K562 (cell line): ENCODE results near the gene WDR90. TPM values are rescaled to one million over a fixed set of nuclear protein-coding genes. Genes with fewer than 3 reads are reported as not detected.

Experiments
- ATF2 ChIP-seq: sonication (generic); formaldehyde crosslinking; IDR thresholded peaks from 2 replicates; pipeline ENCODE4 v1.8.1; 2022; ENCODE audit warnings: missing genetic modification reagents
- BCOR ChIP-seq: fragments of 450-650 bp; IDR thresholded peaks from 2 replicates; pipeline ENCODE4 v1.6.1; 2016
- NFE2L1 ChIP-seq: fragments of 450-650 bp; IDR thresholded peaks from 2 replicates; pipeline ENCODE4 v1.6.1; 2016; ENCODE audit warnings: missing genetic modification characterization, low read depth, mild to moderate bottlenecking, missing compliant biosample characterization, moderate library complexity, borderline replicate concordance
- NFIC ChIP-seq: fragments of 450-650 bp; IDR thresholded peaks from 2 replicates; pipeline ENCODE4 v1.6.1; 2017; ENCODE audit warnings: mild to moderate bottlenecking, inconsistent platforms
- PML ChIP-seq: IDR thresholded peaks from 2 replicates; pipeline ENCODE4 v1.6.1; 2012; ENCODE audit warnings: low read length, inconsistent platforms
- POLR3G ChIP-seq: IDR thresholded peaks from 2 replicates; pipeline ENCODE4 v1.6.1; 2011; ENCODE audit not compliant: insufficient read length, insufficient replicate concordance; ENCODE audit errors: extremely low read depth
- POU5F1 ChIP-seq: fragments of 150-350 bp; IDR thresholded peaks from 2 replicates; pipeline ENCODE4 v1.6.1; 2014; ENCODE audit warnings: borderline replicate concordance, low read length, low read depth, mild to moderate bottlenecking; ENCODE audit not compliant: partially characterized antibody
- PTTG1 ChIP-seq: fragments of 450-650 bp; IDR thresholded peaks from 2 replicates; pipeline ENCODE4 v1.6.1; 2016; ENCODE audit warnings: low read depth, mild to moderate bottlenecking, missing genetic modification characterization, missing compliant biosample characterization
- SIN3A ChIP-seq, 2 experiments: fragments of 150-350 bp in 1 of 2; IDR thresholded peaks; 2 replicates each; pipeline ENCODE4 v1.6.1; 2011 to 2016; ENCODE audit warnings: borderline replicate concordance in 2 of 2, low read depth in 2 of 2, low read length in 2 of 2, mild to moderate bottlenecking in 2 of 2, moderate library complexity in 2 of 2; ENCODE audit not compliant: control insufficient read depth in 1 of 2
- SMARCA5 ChIP-seq: fragments of 450-650 bp; IDR thresholded peaks from 2 replicates; pipeline ENCODE4 v1.6.1; 2016
- TAL1 ChIP-seq: fragments of 450-650 bp; IDR thresholded peaks from 2 replicates; pipeline ENCODE4 v1.6.1; 2016; ENCODE audit warnings: mild to moderate bottlenecking
- ZNF830 ChIP-seq: fragments of 250-450 bp; sonication (Bioruptor Pico); IDR thresholded peaks from 2 replicates; pipeline ENCODE4 v1.5.0; 2021; ENCODE audit warnings: mild to moderate bottlenecking
- polyA plus RNA-seq, 8 experiments: library from polyadenylated mRNA; depleted of rRNA in 4 of 8; stranded (reverse) in 5 of 8; unstranded in 3 of 8; fragments of >200 nt; fragmentation: Nextera tagmentation in 2 of 8; fragmentation: Illumina TruSeq in 1 of 8; extraction: Ambion mirVana in 2 of 8; extraction: Trizol in 1 of 8; gene quantifications; 2 replicates each; pipeline versions ENCODE4 v1.2.1 to v1.2.3, GENCODE V29; 2011 to 2014; ENCODE audit warnings: inconsistent platforms in 1 of 8, missing spikeins in 1 of 8
- total RNA-seq, 7 experiments: library from RNA; depleted of rRNA in 6 of 7; stranded (reverse); fragments of >200 nt in 6 of 7; fragmentation: Illumina TruSeq in 2 of 7; extraction: Trizol in 2 of 7; gene quantifications; 2 replicates each; pipeline versions ENCODE4 v1.2.1 to v1.2.3, GENCODE V29; 2011 to 2021; ENCODE audit warnings: low replicate concordance in 1 of 7
- TF ChIP-seq, protein P1 (sequence below): IDR thresholded peaks from 2 replicates; pipeline ENCODE4 v1.6.1; 2011; ENCODE audit warnings: borderline replicate concordance, low read depth, mild to moderate bottlenecking, moderate library complexity, low read length; ENCODE audit not compliant: insufficient read depth, poor library complexity, severe bottlenecking
- TF ChIP-seq, protein P2 (sequence below): fragments of 250-450 bp; sonication (Bioruptor Pico); IDR thresholded peaks from 2 replicates; pipeline ENCODE4 v1.4.0; 2020; ENCODE audit warnings: mild to moderate bottlenecking, moderate library complexity
- TF ChIP-seq, protein P3 (sequence below): fragments of 250-450 bp; sonication (Bioruptor Pico); IDR thresholded peaks from 2 replicates; pipeline ENCODE4 v1.6.1; 2021; ENCODE audit warnings: mild to moderate bottlenecking
- TF ChIP-seq, protein P4 (sequence below): fragments of 150-350 bp; IDR thresholded peaks from 2 replicates; pipeline ENCODE4 v1.6.1; 2014; ENCODE audit warnings: low read depth, mild to moderate bottlenecking, low read length, borderline replicate concordance

Gene WDR90
- total and polyA plus RNA-seq, 9 of the 15 experiments (the other 6 are each of a cell fraction or from before 2014, with no cell fraction given) = 0.44 to 12.6 (median 3.3) TPM

DNA sequence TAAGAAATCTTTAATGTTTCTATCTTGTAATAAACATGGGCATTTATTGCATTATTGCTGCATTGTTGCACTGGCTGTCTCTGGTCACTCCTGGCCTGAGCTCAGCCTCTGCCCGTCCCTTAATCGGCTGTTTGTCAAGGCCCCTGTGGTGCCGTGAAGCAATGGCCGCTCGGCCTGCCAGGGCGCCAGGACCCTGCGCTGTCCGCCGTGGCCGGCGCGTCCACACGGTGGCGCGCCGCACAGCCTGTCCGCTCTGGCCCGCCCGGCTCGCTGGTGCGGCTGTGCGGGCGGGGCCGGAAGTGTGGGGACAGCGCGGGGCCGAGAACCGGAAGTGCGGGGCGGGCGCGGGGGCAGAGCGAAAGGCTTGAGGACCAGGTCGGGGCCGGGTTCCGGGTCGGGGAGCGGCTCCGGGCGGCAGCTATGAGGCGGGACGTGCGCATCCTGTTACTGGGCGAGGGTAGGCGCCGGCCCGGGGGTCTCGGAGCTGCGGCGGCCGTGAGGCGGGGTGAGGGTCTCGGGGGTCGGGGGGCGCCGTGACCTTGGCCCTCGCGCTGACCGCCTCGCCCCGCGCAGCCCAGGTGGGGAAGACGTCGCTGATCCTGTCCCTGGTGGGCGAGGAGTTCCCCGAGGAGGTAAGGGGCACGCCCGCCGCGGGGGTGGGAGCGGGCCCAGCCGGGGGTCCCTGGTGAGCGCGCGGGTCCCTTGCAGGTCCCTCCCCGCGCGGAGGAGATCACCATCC, 18.8 kb downstream of the WDR90 start, which contains the start of gene RHOT2 (continued):
- TF ChIP-seq NFIC (peak; percentile 37; the same call in 1 of the 2 replicates), NFE2L1 (tag) (no peak), ATF2 (no peak), PML (peak; percentile 18; the same call in 1 of the 2 replicates), SMARCA5 (no peak), BCOR (no peak), POU5F1 (no peak), POLR3G (no peak), SIN3A (IDR thresholded peaks at IDR 0.05; ENCODE audit: borderline replicate concordance in 2 of 2, control insufficient read depth in 1 of 2, low read depth in 2 of 2, low read length in 2 of 2) (peak; percentile 52 to 83; a peak in 2 of 4 replicates), TAL1 (no peak), ZNF830 (CRISPR knock-in tag) (no peak), PTTG1 (tag) (no peak)
- TF ChIP-seq, protein P1, sequence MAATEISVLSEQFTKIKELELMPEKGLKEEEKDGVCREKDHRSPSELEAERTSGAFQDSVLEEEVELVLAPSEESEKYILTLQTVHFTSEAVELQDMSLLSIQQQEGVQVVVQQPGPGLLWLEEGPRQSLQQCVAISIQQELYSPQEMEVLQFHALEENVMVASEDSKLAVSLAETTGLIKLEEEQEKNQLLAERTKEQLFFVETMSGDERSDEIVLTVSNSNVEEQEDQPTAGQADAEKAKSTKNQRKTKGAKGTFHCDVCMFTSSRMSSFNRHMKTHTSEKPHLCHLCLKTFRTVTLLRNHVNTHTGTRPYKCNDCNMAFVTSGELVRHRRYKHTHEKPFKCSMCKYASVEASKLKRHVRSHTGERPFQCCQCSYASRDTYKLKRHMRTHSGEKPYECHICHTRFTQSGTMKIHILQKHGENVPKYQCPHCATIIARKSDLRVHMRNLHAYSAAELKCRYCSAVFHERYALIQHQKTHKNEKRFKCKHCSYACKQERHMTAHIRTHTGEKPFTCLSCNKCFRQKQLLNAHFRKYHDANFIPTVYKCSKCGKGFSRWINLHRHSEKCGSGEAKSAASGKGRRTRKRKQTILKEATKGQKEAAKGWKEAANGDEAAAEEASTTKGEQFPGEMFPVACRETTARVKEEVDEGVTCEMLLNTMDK = peak; percentile 99
- TF ChIP-seq, protein P2, sequence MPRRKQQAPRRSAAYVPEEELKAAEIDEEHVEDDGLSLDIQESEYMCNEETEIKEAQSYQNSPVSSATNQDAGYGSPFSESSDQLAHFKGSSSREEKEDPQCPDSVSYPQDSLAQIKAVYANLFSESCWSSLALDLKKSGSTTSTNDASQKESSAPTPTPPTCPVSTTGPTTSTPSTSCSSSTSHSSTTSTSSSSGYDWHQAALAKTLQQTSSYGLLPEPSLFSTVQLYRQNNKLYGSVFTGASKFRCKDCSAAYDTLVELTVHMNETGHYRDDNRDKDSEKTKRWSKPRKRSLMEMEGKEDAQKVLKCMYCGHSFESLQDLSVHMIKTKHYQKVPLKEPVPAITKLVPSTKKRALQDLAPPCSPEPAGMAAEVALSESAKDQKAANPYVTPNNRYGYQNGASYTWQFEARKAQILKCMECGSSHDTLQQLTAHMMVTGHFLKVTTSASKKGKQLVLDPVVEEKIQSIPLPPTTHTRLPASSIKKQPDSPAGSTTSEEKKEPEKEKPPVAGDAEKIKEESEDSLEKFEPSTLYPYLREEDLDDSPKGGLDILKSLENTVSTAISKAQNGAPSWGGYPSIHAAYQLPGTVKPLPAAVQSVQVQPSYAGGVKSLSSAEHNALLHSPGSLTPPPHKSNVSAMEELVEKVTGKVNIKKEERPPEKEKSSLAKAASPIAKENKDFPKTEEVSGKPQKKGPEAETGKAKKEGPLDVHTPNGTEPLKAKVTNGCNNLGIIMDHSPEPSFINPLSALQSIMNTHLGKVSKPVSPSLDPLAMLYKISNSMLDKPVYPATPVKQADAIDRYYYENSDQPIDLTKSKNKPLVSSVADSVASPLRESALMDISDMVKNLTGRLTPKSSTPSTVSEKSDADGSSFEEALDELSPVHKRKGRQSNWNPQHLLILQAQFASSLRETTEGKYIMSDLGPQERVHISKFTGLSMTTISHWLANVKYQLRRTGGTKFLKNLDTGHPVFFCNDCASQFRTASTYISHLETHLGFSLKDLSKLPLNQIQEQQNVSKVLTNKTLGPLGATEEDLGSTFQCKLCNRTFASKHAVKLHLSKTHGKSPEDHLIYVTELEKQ = no peak
- TF ChIP-seq, protein P3, sequence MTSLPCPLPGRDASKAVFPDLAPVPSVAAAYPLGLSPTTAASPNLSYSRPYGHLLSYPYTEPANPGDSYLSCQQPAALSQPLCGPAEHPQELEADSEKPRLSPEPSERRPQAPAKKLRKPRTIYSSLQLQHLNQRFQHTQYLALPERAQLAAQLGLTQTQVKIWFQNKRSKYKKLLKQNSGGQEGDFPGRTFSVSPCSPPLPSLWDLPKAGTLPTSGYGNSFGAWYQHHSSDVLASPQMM (CRISPR knock-in tag) = no peak
- TF ChIP-seq, protein P4, sequence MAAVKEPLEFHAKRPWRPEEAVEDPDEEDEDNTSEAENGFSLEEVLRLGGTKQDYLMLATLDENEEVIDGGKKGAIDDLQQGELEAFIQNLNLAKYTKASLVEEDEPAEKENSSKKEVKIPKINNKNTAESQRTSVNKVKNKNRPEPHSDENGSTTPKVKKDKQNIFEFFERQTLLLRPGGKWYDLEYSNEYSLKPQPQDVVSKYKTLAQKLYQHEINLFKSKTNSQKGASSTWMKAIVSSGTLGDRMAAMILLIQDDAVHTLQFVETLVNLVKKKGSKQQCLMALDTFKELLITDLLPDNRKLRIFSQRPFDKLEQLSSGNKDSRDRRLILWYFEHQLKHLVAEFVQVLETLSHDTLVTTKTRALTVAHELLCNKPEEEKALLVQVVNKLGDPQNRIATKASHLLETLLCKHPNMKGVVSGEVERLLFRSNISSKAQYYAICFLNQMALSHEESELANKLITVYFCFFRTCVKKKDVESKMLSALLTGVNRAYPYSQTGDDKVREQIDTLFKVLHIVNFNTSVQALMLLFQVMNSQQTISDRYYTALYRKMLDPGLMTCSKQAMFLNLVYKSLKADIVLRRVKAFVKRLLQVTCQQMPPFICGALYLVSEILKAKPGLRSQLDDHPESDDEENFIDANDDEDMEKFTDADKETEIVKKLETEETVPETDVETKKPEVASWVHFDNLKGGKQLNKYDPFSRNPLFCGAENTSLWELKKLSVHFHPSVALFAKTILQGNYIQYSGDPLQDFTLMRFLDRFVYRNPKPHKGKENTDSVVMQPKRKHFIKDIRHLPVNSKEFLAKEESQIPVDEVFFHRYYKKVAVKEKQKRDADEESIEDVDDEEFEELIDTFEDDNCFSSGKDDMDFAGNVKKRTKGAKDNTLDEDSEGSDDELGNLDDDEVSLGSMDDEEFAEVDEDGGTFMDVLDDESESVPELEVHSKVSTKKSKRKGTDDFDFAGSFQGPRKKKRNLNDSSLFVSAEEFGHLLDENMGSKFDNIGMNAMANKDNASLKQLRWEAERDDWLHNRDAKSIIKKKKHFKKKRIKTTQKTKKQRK = no peak
